ENCODE measurements around the gene DAND5. TPM values are rescaled to one million over a fixed set of nuclear protein-coding genes. Genes with fewer than 3 reads are reported as not detected.

Gene DAND5
- total RNA-seq, 1 experiment from 2014 or later, result 0.21 TPM

GRCh38 chr19:13010038-13010991 is 40.9 kb downstream of the DAND5 start:
- Mint-ChIP-seq H3K9me3 (ENCODE audit: low read depth, unreplicated experiment) (no peaks in the 10 kb centered on the region), H3K27me3 (ENCODE audit: unreplicated experiment) (no peaks in the 10 kb centered on the region), H3K27ac (ENCODE audit: unreplicated experiment) (no peak overlapping the region), H3K36me3 (ENCODE audit: insufficient read depth, unreplicated experiment) (no peaks in the 10 kb centered on the region), H3K4me3 (ENCODE audit: low read depth, unreplicated experiment) (no peak overlapping the region), H3K4me1 (ENCODE audit: low read depth, unreplicated experiment) (no peaks in the 10 kb centered on the region)
- intact Hi-C loops (cut with micrococcal nuclease; ENCODE audit: unreplicated experiment), result no loop called here
- no peak for TF ChIP-seq CTCF (IDR thresholded peaks at IDR 0.05; ENCODE audit: unreplicated experiment)
- no TSS peak for BruUV-seq (replicated peaks)
- DNase-seq, result no peak
- CTCF ChIA-PET, result interaction anchor here (0.6 kb wide), 1 partner anchor 58 kb away, joined by 3 read pairs; no protein-coding TSS in a partner anchor

GRCh38 chr19:13010992-13011652 is 41.7 kb downstream of the DAND5 start:
- no peak for DNase-seq
- Mint-ChIP-seq H3K4me3 (ENCODE audit: low read depth, unreplicated experiment) (no peak overlapping the region), H3K9me3 (ENCODE audit: low read depth, unreplicated experiment) (no peaks in the 10 kb centered on the region), H3K36me3 (ENCODE audit: insufficient read depth, unreplicated experiment) (no peaks in the 10 kb centered on the region), H3K27ac (ENCODE audit: unreplicated experiment) (no peak overlapping the region), H3K4me1 (ENCODE audit: low read depth, unreplicated experiment) (no peaks in the 10 kb centered on the region), H3K27me3 (ENCODE audit: unreplicated experiment) (no peaks in the 10 kb centered on the region)
- TF ChIP-seq CTCF (IDR thresholded peaks at IDR 0.05; ENCODE audit: unreplicated experiment), result no peak
- intact Hi-C loops (cut with micrococcal nuclease; ENCODE audit: unreplicated experiment), result no loop called here
- no TSS peak for BruUV-seq (replicated peaks)
- CTCF ChIA-PET, result interaction anchor here (0.6 kb wide), 1 partner anchor 57 kb away, joined by 3 read pairs; no protein-coding TSS in a partner anchor

- Mint-ChIP-seq H3K36me3 (ENCODE audit: insufficient read depth, unreplicated experiment) (peaks cover 4% of the 10 kb centered on the region), H3K27ac (ENCODE audit: unreplicated experiment) (no peak overlapping the region), H3K4me1 (ENCODE audit: low read depth, unreplicated experiment) (no peaks in the 10 kb centered on the region), H3K27me3 (ENCODE audit: unreplicated experiment) (no peaks in the 10 kb centered on the region), H3K9me3 (ENCODE audit: low read depth, unreplicated experiment) (no peaks in the 10 kb centered on the region), H3K4me3 (ENCODE audit: low read depth, unreplicated experiment) (no peak overlapping the region)
- BruUV-seq (replicated peaks), result no TSS peak
- TF ChIP-seq CTCF (IDR thresholded peaks at IDR 0.05; ENCODE audit: unreplicated experiment), result no peak
- CTCF ChIA-PET, result no interaction called here
- DNase-seq, result no peak
- intact Hi-C loops (cut with micrococcal nuclease; ENCODE audit: unreplicated experiment), result no loop called here
Observed at GRCh38 chr19:13011653-13012389, 42.4 kb downstream of the DAND5 start.

- Mint-ChIP-seq H3K36me3 (ENCODE audit: insufficient read depth, unreplicated experiment) (peaks cover 5% of the 10 kb centered on the region), H3K27ac (ENCODE audit: unreplicated experiment) (no peak overlapping the region), H3K4me3 (ENCODE audit: low read depth, unreplicated experiment) (no peak overlapping the region), H3K9me3 (ENCODE audit: low read depth, unreplicated experiment) (no peaks in the 10 kb centered on the region), H3K27me3 (ENCODE audit: unreplicated experiment) (no peaks in the 10 kb centered on the region), H3K4me1 (ENCODE audit: low read depth, unreplicated experiment) (no peaks in the 10 kb centered on the region)
- no peak for DNase-seq
- no TSS peak for BruUV-seq (replicated peaks)
- no peak for TF ChIP-seq CTCF (IDR thresholded peaks at IDR 0.05; ENCODE audit: unreplicated experiment)
- intact Hi-C loops (cut with micrococcal nuclease; ENCODE audit: unreplicated experiment), result no loop called here
- CTCF ChIA-PET, result no interaction called here
Observed at GRCh38 chr19:13012390-13012689, 43.0 kb downstream of the DAND5 start.

Data from Calu3 (cell line).